Left colon (tissue), 2 donors: ENCODE measurements around the gene CEL. TPM values are rescaled to one million over a fixed set of nuclear protein-coding genes. Genes with fewer than 3 reads are reported as not detected.
"Not testable (repeated sequence)": the region's sequence is repeated elsewhere in the genome, so short reads cannot be mapped to it uniquely, and the experiment has no call there.

Experiments
- ATAC-seq: fragments of 200-7000 bp; cut with Tn5 transposase; one replicate; pipeline ENCODE4 v1.9.1; 2020; ENCODE audit warnings: mild to moderate bottlenecking, moderate library complexity
- DNase-seq, 2 donors: peaks; one replicate each; pipeline ENCODE4 v3.0.0-alpha.2; 2020
- intact Hi-C, 2 donors: fragments of 100-400 bp; cut with DNase I in 1 of 2; cut with micrococcal nuclease in 1 of 2; formaldehyde crosslinking; loops; one replicate each; pipeline versions ENCODE4 v1.11.2 to v1.14.0; 2022; cut with DNase I, micrococcal nuclease
- long read RNA-seq: library from polyadenylated mRNA; unstranded; transcript quantifications from one replicate; pipeline ENCODE4 v2.0.0, GENCODE V29; 2021
- total RNA-seq, 2 donors: library from RNA; stranded (reverse); fragmentation: NEBNext Ultra II Directional; extraction: Animal tissue kit (Norgen Biotek cat#: 25700); gene quantifications; one replicate each; pipeline ENCODE4 v1.2.1, GENCODE V29; 2021
- donor health status: DM: no; HTN: no; CAD: no.
- donor health status: DM: yes; HTN: yes; CAD: no.

CEL gene
- 1 to 10 TPM in 1 of 2 donors, under 1 TPM in 1; 0.64 to 2.4 TPM for total RNA-seq
- long read RNA-seq: 0 reads

DNA sequence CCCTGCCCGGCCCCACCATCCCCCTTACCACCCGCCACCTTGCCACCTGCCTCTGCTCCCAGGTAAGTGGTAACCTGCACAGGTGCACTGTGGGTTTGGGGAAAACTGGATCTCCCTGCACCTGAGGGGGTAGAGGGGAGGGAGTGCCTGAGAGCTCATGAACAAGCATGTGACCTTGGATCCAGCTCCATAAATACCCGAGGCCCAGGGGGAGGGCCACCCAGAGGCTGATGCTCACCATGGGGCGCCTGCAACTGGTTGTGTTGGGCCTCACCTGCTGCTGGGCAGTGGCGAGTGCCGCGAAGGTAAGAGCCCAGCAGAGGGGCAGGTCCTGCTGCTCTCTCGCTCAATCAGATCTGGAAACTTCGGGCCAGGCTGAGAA, at the start of gene CEL:
TSS of gene CEL (plus strand) at position 218 of the 382 bp plus-strand sequence. CDS start at position 240, 22 bp downstream.
- ATAC-seq: peak; percentile 51
- intact Hi-C loops, DNase-seq: not testable (repeated sequence)

DNA sequence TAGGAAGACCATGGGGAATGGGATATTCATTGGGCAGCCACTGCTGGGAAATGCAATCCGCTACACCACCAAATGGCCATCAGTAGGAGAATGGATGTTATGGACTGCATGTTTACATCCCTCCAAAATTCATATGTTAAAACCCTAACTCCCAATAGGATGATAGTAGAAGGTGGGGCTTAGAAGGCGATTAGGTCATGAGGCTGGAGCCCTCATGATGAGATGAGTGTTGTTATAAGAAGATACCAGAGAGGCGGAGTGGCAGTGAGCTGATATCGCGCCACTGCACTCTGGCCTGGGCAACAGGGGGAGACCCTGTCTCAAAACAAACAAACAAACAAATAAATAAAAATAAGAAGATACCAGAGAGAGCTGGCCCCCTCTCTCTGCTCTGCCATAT, 47.1 kb upstream of the CEL start:
- intact Hi-C loops: no loop called here
- no peak for ATAC-seq

DNA sequence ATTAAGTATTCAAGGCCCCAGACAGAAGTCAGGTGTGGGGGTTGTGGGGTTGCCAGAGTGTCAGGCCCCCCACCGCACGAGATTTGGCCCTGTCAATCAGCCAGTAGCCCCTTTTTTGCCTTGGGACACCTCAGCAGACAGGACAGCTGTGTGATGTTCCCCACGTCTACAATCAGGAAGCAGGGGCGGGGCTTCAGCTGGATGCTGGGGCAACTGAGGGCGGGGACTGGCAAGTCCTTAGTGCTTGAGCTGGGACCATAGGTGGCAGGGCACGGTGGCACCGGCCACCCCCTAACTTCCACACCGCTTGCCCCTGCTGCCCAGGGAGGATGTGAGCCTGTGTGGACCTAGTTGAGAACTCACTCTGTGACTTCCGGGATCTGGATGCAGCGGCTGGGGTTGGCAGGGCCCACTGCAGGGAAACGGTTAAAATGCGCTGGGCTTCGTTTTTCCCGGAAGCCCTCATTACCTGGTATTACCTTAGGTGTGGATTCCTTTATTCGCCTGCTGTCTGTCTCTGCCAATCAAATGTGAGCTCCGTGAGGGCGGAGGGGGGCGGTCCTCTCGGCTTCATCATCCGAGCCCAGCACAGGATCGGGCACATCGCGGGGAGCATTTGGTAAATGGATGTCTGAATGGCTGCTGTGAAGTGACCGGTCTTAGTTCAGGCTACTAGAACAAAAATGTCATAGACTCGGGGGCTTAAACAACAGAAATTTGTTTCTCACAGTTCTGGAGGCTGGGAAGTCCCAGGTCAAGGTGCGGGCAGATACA, 38.5 kb upstream of the CEL start:
- intact Hi-C loops: no loop called here

More for the DNA sequence above, 47.1 kb upstream of the CEL start:
- no peak for DNase-seq

DNA sequence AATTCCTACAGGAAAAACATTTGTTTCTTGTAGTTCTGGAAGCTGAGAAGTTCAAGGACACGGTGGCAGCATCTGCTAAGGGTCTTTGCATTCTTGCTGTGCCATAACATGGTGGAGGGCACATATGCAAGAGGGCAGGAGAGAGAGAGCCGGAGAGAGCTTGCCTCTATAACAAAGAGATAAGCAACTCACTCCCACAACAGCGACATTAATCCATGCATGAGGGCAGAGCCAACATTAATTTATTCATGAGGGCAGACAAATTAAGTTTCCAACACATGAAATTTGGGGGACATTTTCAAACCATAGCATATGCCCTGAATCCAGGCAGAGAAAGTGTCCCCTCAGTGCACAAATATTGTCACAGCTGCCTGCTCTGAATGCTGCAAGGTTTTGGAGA, 35.4 kb upstream of the CEL start:
- ATAC-seq (no peak), DNase-seq (no peak)
- intact Hi-C loops: no loop called here

More for the DNA sequence above, 38.5 kb upstream of the CEL start:
- ATAC-seq (peak; percentile 67), DNase-seq (peak; percentile 64 to 78)

DNA sequence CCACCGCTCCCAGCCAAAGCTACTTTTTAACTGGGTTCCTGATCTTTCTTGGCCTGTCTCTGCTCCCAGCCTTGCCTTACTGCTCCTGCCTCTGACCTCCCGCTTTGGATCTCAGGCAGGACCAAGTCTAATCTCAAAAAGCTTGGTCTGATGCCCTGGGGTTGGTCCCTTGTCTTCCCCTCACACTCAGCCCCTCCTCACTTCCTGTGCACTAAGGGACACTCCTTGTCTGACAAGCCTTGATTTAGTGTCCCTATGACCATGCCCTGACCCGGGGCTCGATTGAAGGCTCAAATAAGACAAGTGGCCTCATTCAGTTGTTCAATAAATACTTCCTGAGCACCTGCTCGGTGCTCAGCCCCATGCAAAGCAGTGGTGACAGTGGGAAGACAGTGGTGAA, 34.6 kb upstream of the CEL start:
- DNase-seq: no peak
- no peak for ATAC-seq
- intact Hi-C loops: no loop called here

DNA sequence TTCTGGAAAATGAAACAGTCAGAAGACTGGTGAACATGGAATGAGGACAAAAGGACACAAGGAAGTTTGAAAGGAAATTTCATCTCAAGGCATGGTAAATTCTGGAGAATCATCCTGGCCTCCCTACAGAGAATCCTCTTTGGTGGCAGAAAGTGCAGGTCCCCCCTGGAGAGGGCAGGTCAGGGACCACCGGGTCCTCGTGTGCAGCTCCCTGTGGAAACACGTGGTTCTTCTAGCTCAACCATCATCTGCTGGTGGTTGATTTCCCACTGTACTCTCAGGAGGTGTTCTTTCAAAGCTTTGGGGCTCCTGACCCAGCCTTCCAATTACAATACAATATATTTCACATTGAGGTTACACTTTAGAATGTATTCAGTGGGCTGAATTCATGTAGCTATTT, 33.6 kb upstream of the CEL start:
- intact Hi-C loops: no loop called here
- no peak for DNase-seq
- ATAC-seq: no peak

DNA sequence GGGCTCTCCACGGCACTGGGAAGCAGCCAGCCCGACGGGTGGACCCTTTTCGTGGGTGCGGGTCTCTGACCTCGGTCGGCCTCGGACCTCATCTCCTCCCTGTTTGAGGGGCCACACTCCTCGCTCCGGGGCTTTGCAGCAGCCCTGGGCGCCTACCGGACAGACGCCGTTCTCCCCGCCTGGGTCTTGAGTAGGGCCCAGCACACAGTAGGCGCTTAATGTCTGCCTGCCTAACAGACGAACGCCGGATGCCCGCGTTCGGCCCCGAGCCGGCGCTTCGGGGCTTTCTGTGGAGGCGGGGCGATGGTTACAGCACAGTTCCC, 31.8 kb upstream of the CEL start:
- DNase-seq (no peak), ATAC-seq (peak; percentile 15)
- intact Hi-C loops: loop anchor here in 1 of 2 donors (10.0 kb wide), 1 partner anchor 115 kb away; no protein-coding TSS in a partner anchor

DNA sequence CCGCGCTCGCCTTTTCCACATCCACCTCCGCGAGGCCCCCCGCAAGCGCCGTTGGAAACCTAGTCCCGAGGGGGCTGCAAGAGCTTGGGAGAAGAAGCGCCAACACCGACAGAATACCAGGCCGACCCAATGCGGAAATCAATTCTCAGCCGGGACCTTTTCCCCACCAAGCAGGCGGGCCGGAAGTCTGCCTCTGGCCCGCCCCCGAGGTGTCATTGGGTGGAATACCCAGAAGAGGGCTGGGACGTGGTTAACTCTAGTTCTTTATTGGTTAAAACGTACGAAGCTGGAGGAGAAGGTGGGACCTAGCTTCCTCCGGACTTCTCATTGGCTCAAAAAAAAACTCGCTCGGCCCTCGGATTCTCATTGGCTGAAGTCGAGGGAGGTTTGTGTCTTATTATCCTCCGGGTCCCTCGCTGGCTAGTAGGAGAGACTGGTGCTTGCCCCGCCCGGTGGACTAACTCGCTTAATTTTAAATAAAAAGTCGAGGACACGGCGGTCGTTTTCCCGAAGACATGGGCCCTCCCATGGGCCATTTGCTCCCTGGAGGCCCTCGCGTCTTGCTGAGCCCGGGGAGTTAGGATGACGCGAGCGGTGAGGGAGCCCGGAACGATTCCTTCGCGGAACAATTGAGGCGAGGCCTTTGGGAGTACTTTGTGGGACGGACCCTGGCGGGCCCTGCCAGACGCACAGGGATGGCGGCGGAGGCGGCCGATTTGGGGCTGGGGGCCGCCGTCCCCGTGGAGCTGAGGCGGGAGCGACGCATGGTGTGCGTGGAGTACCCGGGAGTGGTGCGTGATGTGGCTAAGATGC, 31.3 kb upstream of the CEL start, which contains the start of gene GTF3C5:
TSS of gene GTF3C5 (plus strand) at position 681 of the 813 bp plus-strand sequence. CDS start at position 696, 15 bp downstream.
- DNase-seq: peak; percentile 92 to 93
- intact Hi-C loops: loop anchor here in 1 of 2 donors (10.0 kb wide), 1 partner anchor 114 kb away; no protein-coding TSS in a partner anchor
- peak; percentile 95 for ATAC-seq

DNA sequence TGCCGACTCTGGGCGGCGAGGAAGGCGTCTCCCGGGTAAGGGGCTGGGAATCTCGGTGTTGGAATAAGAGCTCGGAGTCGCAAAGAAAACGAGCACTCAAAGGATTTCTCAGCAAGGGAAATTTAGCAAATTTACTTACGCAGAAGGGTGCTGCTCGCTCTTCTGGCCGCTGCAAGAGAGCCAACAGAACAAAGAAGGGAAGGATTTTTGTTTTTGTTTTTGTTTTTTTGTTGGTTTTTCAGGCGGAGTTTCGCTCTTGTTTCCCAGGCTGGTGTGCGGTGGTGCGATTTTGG, 30.7 kb upstream of the CEL start:
- DNase-seq (no peak), ATAC-seq (no peak)
- intact Hi-C loops: loop anchor here in 1 of 2 donors (10.0 kb wide), 1 partner anchor 114 kb away; no protein-coding TSS in a partner anchor

DNA sequence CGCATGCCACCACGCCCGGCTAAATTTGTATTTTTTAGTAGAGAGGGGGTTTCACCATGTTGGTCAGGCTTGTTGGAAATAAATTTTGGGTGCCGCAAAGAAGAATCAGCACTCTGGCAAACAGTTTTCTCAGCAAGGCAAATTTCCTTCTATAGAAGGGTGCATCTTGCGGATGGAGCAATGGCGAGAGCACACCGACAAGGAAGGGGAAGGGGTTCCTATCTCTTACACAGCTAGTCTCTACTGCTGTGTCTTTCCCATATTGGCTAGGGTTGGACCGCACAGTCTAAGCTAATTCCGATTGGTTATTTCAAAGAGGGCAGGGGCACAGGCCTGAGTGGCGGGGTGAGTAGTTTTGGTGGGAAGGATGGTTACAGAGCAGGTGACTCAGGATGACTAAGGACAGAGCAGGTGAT, 30.3 kb upstream of the CEL start:
- intact Hi-C loops: loop anchor here in 1 of 2 donors (10.0 kb wide), 1 partner anchor 113 kb away; no protein-coding TSS in a partner anchor
- no peak for DNase-seq

DNA sequence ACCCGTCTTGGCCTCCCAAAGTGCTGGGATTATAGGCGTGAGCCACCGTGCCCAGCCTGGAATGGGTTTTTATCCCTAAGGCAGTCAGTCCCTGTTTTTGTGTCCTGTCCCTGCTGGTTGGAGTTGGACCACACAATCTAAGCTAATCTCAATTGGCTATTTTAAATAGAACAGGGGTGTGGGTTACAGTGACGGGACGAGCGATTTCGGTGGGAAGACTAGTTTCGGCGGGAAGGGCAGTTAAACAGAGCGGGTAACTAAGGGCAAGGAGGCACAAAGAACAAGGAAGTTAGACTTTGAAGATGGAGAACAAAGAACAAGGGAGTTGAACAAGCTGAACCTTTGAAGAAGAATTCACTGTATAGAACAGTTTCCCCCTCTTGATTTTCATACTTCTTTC, 29.6 kb upstream of the CEL start:
- DNase-seq: no peak
- no peak for ATAC-seq
- intact Hi-C loops: loop anchor here in 1 of 2 donors (10.0 kb wide), 1 partner anchor 113 kb away; no protein-coding TSS in a partner anchor

More for the DNA sequence above, 30.3 kb upstream of the CEL start:
- no peak for ATAC-seq

DNA sequence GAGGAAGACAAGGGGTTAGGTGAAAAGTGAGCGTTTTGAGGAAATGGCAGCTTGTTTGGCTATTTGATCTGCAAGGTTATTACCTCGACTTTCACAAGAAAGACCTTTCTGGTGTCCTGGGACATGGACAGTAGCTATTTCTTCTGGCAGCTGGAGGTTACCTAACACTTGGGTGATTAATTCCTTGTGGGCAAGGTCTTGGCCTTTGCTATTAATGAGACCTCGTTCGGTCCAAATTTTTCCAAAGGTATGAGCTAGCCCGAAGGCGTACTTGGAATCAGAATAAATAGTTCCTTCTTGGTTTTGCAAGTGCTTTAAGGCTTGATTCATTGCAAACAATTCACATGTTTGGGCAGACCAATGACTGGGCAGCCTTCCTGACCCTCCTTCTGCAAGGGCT, 26.1 kb upstream of the CEL start:
- intact Hi-C loops: loop anchor here in 1 of 2 donors (10.0 kb wide), 1 partner anchor 109 kb away; no protein-coding TSS in a partner anchor
- DNase-seq (no peak), ATAC-seq (no peak)

DNA sequence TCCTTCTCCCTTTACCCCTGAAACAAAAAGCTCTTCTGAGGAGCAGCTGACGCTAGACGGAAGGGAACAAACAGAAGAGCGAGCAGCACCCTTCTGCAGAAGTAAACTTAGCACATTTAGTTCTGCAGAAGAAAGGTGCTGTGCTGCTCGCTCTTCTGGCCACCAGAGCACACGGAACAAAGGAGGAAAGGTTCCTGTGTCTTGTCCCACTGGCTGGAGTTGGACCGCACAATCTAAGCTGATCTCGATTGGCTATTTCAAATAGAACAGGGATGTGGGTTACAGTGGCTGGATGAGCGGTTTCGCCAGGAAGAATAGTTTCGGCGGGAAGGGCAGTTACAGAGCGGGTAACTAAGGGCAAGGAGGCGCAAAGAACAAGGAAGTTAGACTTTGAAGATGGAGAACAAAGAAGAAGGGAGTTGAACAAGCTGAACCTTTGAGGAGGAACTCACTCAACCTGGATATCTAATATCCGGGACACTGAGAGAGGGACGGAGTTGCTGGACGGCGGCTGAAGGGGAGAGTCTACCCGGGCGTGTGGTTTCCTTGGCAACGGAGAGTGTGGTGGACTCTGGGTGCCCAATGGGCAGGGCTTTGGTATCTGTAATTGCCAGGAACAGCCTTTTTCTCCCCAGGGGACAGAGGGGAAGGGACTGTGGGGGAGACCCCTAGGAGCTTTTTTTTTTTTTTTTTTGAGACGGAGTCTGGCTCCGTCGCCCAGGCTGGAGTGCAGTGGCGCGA, 23.8 kb upstream of the CEL start:
- no peak for ATAC-seq
- intact Hi-C loops: loop anchor here in 1 of 2 donors (10.0 kb wide), 1 partner anchor 107 kb away; no protein-coding TSS in a partner anchor
- no peak for DNase-seq

DNA sequence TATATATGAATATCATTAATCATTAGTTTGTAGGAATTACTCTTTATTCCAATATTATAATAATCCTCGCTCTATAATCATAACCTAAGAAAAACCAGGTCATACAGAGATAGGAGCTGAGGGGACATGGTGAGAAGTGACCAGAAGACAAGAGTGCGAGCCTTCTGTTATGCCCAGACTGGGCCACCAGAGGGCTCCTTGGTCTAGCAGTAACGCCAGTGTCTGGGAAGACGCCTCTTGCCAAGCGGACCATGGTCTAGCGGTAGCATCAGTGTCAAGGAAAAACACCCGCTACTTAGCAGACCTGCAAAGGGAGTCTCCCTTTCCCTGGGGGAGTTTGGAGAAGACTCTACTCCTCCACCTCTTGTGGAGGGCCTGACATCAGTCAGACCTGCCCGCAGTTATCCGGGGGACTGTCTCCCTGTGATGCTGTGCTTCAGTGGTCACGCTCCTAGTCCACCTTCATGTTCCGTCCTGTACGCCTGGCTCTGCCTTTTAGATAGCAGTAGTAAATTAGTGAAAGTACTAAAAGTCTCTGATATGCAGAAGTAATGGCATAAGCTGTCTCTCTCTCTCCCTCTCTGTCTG, 20.8 kb upstream of the CEL start:
- ATAC-seq, intact Hi-C loops: not testable (repeated sequence)
- peak in 1 of 2 donors; percentile 50 for DNase-seq

DNA sequence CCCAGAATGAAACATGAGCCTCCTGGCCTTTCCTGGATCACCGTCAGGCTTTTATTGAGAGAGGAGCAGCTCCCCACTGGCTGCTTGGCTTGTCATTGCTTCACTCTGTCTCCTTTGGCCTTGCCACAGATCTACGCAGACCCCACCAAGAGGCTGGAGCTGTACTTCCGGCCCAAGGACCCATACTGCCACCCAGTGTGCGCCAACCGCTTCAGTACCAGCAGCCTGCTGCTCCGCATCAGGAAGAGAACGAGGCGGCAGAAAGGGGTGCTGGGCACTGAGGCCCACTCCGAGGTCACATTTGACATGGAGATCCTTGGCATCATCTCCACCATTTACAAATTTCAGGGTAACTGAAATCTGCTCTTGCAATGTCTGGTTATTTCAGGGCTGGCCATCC, 19.8 kb upstream of the CEL start:
- no peak for ATAC-seq
- no peak for DNase-seq
- intact Hi-C loops: no loop called here

DNA sequence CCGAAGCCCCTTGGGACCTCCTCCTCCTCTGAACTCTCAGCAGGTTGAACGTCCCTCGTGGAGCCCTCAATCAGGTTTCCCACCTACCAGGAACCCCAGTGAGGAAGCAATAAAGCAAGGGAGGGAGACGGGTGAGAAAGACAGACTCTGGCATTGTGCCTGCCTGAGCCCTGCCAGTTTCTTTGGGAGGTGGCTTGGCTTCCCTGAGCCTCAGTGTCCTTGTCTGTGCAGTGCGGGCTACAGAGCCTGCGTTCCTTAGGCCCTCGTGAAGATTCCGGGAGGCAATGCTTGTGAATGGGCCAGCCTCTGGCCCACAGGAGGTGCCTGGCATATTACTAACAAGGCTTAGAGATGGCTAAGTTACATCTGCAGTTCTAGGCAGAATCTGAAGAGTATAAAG, 19.1 kb upstream of the CEL start:
- intact Hi-C loops: no loop called here
- ATAC-seq (no peak), DNase-seq (no peak)

DNA sequence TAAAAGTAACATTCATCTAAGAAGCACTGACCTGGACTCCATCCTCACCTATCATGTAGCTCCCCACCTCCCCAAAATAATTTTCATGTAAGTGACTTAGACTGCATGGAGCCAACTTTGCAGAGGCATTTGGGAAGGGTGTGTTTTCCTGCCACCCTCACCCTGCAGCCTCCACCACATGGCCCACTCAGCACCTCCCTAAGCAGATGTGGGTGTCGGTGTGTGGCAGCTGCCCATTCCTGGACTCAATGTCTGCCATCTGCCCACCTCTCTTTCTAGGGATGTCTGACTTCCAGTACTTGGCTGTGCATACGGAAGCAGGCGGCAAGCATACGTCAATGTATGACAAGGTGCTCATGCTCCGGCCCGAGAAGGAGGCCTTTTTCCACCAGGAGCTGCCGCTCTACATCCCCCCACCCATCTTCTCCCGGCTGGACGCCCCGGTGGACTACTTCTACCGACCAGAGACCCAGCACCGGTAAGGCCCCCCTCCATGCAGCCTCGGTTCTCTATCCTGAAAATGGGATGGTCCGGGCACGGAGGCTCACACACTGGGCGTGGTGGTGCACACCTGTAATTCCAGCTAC, 18.2 kb upstream of the CEL start:
- DNase-seq (no peak), ATAC-seq (no peak)
- intact Hi-C loops: no loop called here

DNA sequence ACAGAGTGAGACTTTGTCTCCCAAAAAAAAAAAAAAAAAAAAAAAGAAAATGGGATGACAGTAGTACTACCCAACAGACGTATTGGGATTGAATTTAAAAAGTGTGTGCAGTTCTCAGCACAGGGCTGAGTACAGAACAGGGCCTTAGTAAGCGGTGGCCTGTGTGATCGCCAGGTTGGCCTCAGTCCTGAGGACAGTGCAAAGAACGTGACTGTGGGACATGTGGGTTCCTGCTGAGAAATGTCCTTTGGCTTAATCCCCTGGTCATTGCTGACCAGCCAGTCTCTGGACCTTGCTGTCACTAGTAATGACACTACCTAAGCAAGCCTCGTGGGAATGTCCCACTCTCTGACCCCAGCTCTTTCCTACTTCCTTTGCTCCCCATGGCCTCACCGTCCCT, 17.7 kb upstream of the CEL start:
- DNase-seq (no peak), ATAC-seq (no peak)
- intact Hi-C loops: no loop called here
